ENCODE data around the gene MEG3. TPM values are rescaled to one million over a fixed set of nuclear protein-coding genes. Genes with fewer than 3 reads are reported as not detected.

MEG3 gene
- total and polyA plus RNA-seq, 2 of the 8 experiments (the other 6 are each of a cell fraction or from before 2014, with no cell fraction given) = 0.17 to 1.1 TPM

GRCh38 chr14:100900837-100901390 lies 75.0 kb downstream of the MEG3 start:
- H3K23ac ChIP-seq (ENCODE audit: insufficient read length) = no peak overlapping the region
- POLR2A ChIA-PET (ENCODE audit: partially characterized antibody) = no interaction called here
- peaks cover 5 to 36% (median 10%) of the 10 kb centered on the region in 4 experiments for H3K4me1 ChIP-seq (replicated peaks in 1 of 4; ENCODE audit: control insufficient read depth in 3 of 4, insufficient read depth in 4 of 4, low read length in 3 of 4)
- no peak overlapping the region for H4K5ac ChIP-seq (ENCODE audit: insufficient read length, low read depth, low read length)
- CTCF ChIA-PET (ENCODE audit: partially characterized antibody) = interaction anchor here (0.6 to 6.5 kb wide), 41 partner anchors 9 to 767 kb away, joined by 3 to 70 read pairs (median 5); no protein-coding TSS in a partner anchor
- no peak overlapping the region for H3K27ac ChIP-seq (ENCODE audit: low read depth, low read length)
- H2BK5ac ChIP-seq (ENCODE audit: low read depth, low read length) = no peak overlapping the region
- no peak overlapping the region for H4K91ac ChIP-seq (replicated peaks; ENCODE audit: insufficient read length, low read length)
- 0 out of 2 replicates have a peak overlapping the region, but pooled peaks have one; percentile 39 for H2BK12ac ChIP-seq (ENCODE audit: low read depth, low read length)
- peaks cover 3 to 35% (median 29%) of the 10 kb centered on the region in 4 experiments for H3K27me3 ChIP-seq (replicated peaks in 1 of 4; ENCODE audit: control insufficient read depth in 3 of 4, extremely low read depth in 1 of 4, insufficient read depth in 3 of 4, low read length in 3 of 4)
- no peaks in the 10 kb centered on the region for H3K79me2 ChIP-seq (ENCODE audit: control insufficient read depth in 1 of 2, insufficient read depth in 2 of 2, low read length in 2 of 2)
- H2BK15ac ChIP-seq (ENCODE audit: low read length) = no peak overlapping the region
- H2AK5ac ChIP-seq (ENCODE audit: low read depth, low read length) = no peak overlapping the region
- no peaks in the 10 kb centered on the region for H4K20me1 ChIP-seq (replicated peaks in 1 of 2; ENCODE audit: control insufficient read depth in 1 of 2, insufficient read depth in 2 of 2, low read length in 2 of 2)
- H2AFZ ChIP-seq (ENCODE audit: low read length) = no peak overlapping the region
- H3K79me1 ChIP-seq (ENCODE audit: low read depth, low read length) = no peaks in the 10 kb centered on the region
- no peaks in the 10 kb centered on the region for H3K36me3 ChIP-seq (ENCODE audit: control insufficient read depth in 2 of 4, insufficient read depth in 4 of 4, low read length in 3 of 4)
- peak in 1 of 2 experiments; percentile 87 for DNase-seq (ENCODE audit: low read depth in 1 of 2, low spot score in 2 of 2)
- H3K14ac ChIP-seq (ENCODE audit: insufficient read length) = no peak overlapping the region
- peaks cover 7% of the 10 kb centered on the region for H3K23me2 ChIP-seq (ENCODE audit: low read depth, low read length)
- no peak overlapping the region for H4K8ac ChIP-seq (ENCODE audit: extremely low read depth, insufficient read depth, low read length)
- peaks cover 0 to 8% of the 10 kb centered on the region in 2 experiments; a peak in 1 of 4 replicates for H3K9me3 ChIP-seq (ENCODE audit: insufficient read depth in 2 of 2, low read depth in 1 of 2, low read length in 1 of 2)
- peak overlapping the region; percentile 18; the same call in 1 of the 2 replicates for H2BK20ac ChIP-seq (ENCODE audit: low read length)
- H3K4me2 ChIP-seq (ENCODE audit: insufficient read depth in 1 of 2, low read depth in 2 of 2, low read length in 2 of 2) = peak overlapping the region; percentile 77 to 83
- no peak overlapping the region for H2BK120ac ChIP-seq (replicated peaks; ENCODE audit: low read depth, low read length)
- 37% methylated on average over 15 of the region's 15 CpGs; no CpG with 5 or more reads in 1 of the 2 experiments for WGBS, 2 experiments (ENCODE audit: extremely low coverage in 1 of 2, insufficient coverage in 1 of 2, insufficient read length in 1 of 2, insufficient replicate concordance in 2 of 2, low coverage in 1 of 2, low lambda C conversion rate in 2 of 2, missing lambda C conversion rate in 1 of 2)
- no peak overlapping the region for H3K56ac ChIP-seq (replicated peaks; ENCODE audit: insufficient read length, low read depth, low read length)
- no peak overlapping the region for H3K4ac ChIP-seq (replicated peaks; ENCODE audit: insufficient read length, low read depth, low read length)
- no peak overlapping the region for H3K9ac ChIP-seq (replicated peaks in 1 of 4; ENCODE audit: extremely low read depth in 1 of 4, low read depth in 3 of 4, low read length in 3 of 4)
- FAIRE-seq = no peak
- peak overlapping the region; percentile 25 to 56 (median 41); a peak in 6 of 8 replicates for H3K4me3 ChIP-seq (ENCODE audit: extremely low read depth in 1 of 4, insufficient read depth in 2 of 4, low read depth in 3 of 4, low read length in 4 of 4)
- no peak overlapping the region for H3K18ac ChIP-seq (ENCODE audit: extremely low read depth, low read length)
- no peak for TF ChIP-seq CHD2 (IDR thresholded peaks at IDR 0.05; ENCODE audit: low read length)
- no peak for TF ChIP-seq YY1 (IDR thresholded peaks at IDR 0.05; ENCODE audit: low read depth, low read length)
- TF ChIP-seq RBBP5 (IDR thresholded peaks at IDR 0.05; ENCODE audit: borderline replicate concordance, low read depth, low read length) = no peak
- no peak for TF ChIP-seq POLR2AphosphoS5 (IDR thresholded peaks at IDR 0.05; ENCODE audit: low read depth, low read length)
- no peak for TF ChIP-seq JUND (IDR thresholded peaks at IDR 0.05; ENCODE audit: low read length)
- no peak for TF ChIP-seq TAF1 (IDR thresholded peaks at IDR 0.05; ENCODE audit: low read depth, low read length)
- no peak for TF ChIP-seq NRF1 (IDR thresholded peaks at IDR 0.05; ENCODE audit: low read depth, low read length)
- no peak for TF ChIP-seq SIRT6 (IDR thresholded peaks at IDR 0.05; ENCODE audit: low read length)
- TF ChIP-seq CREB1 (IDR thresholded peaks at IDR 0.05) = no peak
- TF ChIP-seq CBX5 (IDR thresholded peaks at IDR 0.05; ENCODE audit: low read depth, low read length) = no peak
- TF ChIP-seq USF2 (IDR thresholded peaks at IDR 0.05; ENCODE audit: low read length) = no peak
- TF ChIP-seq RFX5 (IDR thresholded peaks at IDR 0.05; ENCODE audit: borderline replicate concordance, low read depth, low read length) = no peak
- TF ChIP-seq EGR1 (IDR thresholded peaks at IDR 0.05; ENCODE audit: borderline replicate concordance, low read depth, low read length) = no peak
- TF ChIP-seq NANOG (IDR thresholded peaks at IDR 0.05; ENCODE audit: insufficient read depth, low read depth, low read length, poor library complexity, severe bottlenecking) = no peak

Measured in H1 (cell line).